HG03103 (cell line): ENCODE results near the gene CACNA2D1.

Source experiments
- ATAC-seq: cut with Tn5 transposase; IDR thresholded peaks from one replicate; pipeline ENCODE4 v1.9.1; 2021; ENCODE audit warnings: low read depth; ENCODE audit not compliant: unreplicated experiment

CACNA2D1 gene

DNA sequence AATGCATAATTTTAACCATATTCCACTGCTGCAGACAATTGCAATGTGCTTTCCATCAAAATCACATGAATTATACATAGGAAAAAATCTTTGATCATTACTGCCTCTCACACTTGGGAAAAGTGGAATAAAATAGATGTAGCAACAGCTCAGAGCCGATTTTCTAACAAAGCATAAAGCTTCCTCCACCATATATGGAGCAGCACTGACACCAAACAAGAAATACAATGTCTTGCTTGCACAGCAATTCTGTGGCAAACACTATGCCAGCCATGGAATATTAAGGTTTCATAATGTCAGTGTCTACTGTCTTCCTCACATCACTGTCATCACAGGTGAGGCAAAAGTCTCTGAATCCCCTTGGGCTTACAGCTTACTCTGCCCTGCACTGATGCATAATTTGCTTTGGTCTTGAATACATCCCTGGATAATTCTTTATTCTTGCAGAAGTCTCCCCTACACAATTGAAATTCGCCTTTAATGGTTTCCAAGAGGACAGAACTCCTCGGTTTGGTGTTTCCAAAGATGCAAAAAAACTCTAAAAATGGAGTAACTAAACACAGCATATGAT is 198.5 kb downstream of the CACNA2D1 start:
- no peak for ATAC-seq

DNA sequence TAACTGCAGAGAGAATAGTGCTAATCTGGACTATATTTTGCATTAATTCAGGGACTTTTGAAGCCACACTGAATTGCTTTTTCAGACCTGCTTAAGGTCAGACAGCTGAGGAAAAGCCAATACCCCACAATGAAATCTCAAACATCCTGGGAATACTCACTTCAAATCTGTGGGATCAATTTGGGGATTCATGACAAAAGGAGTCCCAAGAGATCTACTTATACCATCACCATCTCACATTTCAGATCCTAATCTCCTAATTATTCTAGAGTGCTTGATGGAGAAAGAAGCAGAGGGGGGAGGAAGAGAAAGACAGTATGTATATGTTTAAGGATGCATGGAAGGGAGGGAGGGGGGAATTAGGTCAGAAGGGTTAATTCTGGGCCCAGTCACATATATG is 202.2 kb downstream of the CACNA2D1 start:
- ATAC-seq = no peak

DNA sequence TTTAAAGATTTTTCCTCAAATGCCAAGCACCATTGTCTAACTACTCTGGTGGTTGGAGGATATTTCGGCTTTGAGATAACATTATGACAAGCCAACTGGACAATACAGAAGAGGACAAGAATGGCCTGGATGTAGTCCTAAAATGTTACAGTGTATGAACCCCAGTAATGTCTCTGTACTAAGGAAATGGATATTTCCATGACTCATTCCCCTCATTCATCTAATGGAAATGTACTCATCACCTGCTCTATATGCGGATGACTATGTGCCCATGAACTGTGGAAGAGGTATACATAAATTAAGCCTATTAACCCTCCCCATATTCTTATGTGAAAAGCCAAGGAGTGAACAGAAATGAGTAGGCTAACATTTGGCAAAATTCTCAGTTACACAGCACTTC is 207.9 kb downstream of the CACNA2D1 start:
- no peak for ATAC-seq

DNA sequence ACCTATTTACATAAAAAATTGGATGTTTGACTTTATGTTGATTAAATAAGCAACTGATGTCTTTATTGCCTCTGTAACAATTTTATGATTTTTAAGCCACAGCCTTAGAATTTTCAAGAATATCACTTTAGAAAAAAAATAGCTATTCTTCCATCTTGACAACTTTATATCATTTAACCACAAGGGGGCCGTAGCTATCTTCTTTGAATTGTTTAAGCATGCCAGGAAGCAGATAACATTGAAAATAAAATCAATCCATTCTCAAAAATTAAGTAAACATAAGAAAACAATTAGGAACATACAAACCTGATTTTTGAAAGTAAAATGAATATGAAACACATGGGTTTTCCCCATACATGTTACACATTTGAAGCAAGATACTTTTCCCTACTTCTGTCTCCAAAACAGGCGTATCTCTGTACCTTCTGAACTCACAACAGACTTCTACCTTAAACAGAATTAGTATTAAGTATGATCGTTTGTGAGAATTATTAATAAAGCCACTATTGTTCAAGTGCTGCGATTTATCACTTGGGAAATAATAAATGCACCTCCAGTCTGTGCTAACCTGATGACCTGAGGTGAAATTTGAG is 209.0 kb downstream of the CACNA2D1 start:
- no peak for ATAC-seq

DNA sequence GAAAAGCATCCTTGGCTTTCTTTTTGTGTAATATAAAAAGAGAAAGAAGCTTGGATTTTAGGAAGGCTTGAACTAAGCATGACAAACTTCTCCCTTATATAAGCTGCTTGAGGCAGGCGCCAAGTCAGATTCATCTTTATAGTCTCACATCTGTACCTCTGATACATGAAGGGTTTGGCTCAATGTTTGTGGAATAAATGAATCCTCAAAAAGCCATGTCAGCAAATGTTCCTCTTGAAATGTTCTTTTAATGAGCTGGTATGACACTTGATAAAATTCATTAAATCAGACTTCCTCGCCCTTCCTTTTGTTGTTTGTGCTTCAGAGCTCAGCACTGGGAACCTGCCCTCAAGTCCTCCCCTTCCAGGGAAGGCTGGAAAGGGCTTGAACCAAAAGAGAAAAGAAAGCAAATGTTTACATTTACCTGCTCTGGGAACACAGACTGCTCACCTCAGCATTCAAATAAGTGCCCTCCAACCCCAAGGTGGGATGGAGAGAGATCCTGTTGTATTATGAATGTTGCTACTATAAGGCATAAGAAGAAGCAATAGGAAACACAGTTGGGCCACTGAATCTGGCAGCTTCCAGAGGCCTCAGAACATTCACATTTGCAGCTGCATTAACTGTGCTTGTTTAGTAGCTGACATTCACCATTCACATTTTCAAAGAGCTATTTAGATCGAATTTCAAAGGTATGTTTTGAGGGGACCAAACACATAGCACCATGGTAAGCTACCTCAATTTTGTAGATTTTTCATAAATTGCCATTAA is 212.6 kb downstream of the CACNA2D1 start:
- ATAC-seq = no peak

DNA sequence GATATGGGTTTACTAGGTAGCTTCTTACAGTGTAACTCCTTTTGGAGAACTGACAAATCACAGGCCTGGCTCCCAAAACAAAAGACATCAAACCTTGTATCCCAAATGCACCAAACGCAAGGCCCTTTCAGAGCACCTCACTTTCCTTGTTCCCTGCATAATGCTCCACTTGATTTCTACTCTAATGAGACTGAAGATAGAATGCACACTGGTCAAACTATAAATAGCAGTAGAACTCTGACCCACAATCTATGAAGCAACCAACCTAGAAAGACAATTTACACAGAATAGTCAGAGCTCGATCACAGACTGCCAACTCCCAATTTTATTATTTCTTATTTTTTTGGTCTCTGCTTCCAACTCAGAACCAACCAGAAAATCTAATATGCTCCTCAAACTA is 214.4 kb downstream of the CACNA2D1 start:
- no peak for ATAC-seq

DNA sequence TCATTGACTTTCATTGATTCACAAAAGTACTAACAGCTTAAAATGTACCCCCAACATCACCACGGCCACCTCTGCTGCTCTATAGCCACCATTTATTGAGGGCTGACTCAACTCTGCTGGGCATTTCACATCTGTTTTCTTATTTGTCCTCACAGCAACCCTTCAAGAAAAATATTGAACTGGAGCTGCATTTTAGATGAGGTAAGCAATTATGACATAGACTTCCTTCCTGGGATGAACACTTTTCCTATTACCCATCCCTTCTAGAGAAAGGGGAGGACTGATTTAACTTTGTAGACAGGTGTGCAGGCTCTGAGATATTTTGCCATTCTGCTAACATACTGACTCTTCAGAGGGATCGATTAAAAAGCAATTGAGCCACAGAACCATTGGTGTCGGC is 217.4 kb downstream of the CACNA2D1 start:
- no peak for ATAC-seq

DNA sequence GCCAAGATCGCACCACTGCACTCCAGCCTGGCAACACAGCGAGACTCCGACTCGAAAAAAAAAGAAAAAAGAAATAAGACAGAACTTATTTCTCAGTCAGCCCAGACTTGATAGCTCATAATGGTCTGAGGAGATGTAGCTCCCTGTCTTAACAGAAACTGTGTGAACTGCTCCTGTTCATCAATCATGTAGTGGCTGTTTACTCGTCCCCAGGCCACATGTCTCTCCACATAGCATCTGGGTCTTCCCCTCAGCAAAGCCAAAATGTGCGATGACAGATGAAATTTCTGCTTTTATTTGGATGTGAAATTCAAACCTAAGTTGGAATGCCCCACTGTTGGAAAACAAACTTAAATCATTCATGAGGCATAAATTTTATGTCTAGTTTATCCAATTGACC is 219.0 kb downstream of the CACNA2D1 start:
- ATAC-seq = no peak

DNA sequence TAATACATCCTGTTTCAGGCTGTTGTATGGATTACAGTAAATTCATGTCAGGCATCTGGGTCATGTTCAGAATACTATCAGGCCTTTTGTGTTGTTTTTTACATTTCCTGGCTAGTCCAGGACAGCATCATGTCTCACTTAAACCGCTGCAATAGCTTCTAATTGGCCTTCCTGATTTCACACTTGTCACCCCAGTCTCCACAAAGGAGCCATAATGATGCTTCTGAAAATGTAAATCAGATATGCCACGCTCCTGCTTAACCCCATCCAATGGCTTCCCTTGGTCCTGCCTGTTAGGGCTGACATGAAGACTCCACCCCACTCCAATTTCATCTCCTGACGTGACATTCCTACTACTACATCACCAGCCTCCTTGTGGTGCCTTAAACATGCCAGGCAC is 220.0 kb downstream of the CACNA2D1 start:
- no peak for ATAC-seq

DNA sequence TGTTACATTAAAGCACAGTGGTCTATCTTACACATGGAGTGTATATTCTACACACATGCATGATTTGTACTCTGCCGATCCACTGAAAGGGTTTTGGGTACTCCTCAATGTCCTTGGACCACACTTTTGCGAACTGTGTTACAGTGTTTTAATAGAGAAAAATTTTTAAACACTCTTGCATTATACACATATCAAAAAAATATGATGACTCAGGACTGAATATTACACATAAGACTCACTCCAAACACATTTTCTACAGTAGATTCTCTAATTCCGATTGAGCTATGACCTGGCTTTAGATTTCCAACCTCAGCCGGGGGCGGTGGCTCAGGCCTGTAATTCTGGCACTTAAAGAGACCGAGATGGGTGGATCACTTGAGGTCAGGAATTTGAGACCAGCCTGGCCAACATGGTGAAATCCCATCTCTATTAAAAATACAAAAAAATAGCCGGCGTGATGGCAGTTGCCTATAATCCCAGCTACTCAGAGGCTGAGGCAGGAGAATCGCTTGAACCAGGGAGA is 222.4 kb downstream of the CACNA2D1 start:
- no peak for ATAC-seq

DNA sequence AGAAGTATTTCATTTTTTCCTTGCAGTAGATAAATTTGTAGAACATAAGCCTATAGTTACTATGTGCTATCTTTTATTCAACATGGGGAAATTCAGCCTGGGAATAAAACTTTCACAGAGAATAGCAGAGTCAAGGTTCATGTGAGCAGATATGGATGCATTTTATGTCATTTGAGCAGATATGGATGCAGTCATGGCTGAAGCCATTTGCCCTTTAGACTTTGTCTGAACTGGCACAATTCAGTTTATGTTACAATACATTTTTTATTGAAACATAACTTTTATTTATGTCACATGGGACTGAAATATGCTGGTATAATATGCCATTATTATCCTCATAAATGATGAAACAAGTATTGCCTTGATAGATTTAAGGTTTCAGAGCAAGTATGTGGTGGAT is 231.1 kb downstream of the CACNA2D1 start:
- no peak for ATAC-seq

DNA sequence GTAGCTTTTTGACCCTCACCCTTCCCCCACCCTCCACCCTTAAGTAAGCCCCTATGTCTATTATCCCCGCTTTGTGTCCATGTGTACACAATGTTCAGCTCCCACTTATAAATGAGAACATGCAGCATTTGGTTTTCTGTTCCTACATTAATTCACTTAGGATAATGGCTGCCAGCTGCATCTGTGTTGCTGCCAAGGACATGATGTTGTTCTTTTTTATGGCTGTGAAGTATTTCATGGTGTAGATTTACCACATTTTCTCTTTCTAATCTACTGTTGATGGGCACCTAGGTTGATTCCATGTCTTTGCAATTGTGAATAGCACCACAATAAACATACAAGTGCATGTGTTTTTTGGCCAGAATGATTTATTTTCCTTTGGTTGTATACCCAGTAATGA is 232.2 kb downstream of the CACNA2D1 start:
- no peak for ATAC-seq

DNA sequence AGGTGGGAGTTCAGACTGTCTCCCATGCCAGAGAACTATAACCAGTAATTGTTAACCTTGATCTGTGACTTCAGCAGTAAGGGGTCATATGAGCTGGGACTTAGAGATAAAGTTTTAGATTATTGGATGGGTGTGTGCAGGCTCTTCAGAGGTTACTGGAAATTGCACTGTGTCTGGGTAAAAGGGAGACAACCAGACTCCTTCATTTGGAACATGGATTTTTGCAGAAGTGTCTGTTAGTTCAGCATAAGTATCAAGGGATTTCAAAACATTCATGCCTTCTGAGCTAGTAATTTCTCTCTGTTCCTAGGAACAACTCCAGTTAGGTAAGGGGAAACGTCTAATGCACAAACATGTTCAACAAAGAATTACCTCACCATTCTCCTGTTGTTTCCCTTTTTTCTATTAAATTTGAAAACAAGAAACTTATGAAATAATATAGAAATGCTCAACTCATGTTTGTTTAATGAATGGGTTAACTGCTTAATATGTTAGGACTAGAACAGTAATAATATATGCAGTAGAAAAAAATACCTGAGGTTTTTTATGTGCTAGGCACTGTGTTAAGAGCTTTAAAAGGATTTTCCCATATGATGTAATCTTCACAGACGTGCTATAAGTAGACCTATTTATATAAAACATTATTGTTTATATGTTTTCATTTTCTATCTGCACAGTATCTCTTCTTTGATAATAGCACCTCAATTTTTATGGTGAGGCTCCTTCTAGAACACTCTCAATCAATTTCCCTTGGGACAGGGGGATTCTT is 233.0 kb downstream of the CACNA2D1 start:
- ATAC-seq = no peak

DNA sequence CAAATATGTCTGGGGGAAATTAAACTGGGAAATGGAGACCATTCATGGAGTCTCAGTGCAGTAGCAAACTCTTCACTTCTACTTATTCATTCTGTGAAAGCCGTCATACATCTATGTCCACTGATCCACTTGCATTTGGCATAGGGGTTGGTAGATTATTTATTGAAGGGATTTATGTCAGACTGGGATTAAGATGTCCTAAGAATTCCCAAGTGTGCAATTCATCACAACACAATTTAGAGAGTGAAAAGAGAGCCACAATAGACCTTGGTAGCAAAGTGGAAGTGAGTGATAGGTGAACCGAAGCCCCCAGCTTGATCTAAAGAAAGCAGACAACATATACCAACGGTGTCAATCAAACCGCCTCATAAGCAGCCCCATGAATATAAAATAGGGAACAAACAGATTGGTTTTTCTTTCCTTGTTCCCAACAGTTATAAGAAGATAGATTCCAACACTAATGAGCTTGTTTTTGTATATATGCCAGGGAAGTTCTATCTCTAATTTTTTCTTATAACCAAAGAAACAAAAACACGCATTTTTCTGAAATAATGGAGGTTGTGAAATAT is 234.3 kb downstream of the CACNA2D1 start:
- ATAC-seq = no peak

DNA sequence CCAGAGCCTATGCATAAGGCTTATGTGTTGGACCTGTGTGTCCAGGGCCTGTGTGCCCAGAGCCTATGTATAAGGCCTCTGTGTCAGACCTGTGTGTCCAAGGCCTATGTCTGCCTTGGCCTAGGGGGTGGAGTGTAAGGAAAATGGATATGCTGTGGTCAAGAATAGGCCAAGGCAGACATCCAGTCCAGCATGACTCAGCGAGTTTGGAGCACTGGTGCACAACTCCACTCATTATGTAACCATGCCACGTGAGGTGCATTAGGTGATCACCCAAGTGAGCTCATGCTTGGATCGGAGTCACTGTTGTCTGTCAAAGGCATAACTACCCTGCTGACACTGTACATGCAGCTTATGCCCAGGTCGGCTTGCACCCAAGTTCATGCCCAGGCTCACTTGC is 238.9 kb downstream of the CACNA2D1 start:
- ATAC-seq = no peak

DNA sequence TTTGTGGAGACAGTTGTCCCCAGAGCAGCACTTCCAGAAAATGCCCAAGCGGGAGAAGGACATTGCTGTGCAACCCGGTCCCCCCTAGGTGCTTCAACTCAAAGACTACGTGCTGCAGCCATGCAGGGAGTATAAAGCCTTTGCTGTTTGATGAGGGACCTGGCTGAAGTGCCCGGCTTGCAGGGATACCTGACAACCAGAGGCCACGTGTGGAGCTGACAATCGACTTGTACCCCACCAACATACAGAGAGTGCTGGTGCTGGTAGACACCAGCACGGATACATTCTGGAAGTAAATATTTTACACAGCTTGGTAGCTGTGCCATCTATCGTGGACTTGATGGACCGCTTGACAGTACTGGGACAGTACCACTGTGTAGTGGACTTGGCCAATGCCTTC is 240.6 kb downstream of the CACNA2D1 start:
- ATAC-seq = no peak

DNA sequence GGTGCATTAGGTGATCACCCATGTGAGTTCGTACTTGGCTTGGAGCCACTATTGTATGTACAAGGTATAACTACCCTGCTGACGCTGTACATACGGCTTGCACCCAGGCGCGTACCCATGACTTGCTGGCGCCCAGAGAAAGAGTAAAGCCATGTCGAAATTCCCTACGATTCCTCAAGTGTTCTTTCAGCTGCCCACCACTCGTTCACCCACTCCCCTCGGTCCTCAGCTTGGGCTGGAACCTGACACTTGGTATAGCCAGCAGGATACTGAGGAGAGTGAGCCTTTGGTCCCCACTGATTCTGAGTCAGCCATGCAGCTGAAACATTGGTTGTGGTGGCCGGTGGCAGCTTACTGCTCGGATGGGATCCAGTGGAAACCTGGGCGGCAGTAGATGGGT is 241.5 kb downstream of the CACNA2D1 start:
- ATAC-seq = no peak

DNA sequence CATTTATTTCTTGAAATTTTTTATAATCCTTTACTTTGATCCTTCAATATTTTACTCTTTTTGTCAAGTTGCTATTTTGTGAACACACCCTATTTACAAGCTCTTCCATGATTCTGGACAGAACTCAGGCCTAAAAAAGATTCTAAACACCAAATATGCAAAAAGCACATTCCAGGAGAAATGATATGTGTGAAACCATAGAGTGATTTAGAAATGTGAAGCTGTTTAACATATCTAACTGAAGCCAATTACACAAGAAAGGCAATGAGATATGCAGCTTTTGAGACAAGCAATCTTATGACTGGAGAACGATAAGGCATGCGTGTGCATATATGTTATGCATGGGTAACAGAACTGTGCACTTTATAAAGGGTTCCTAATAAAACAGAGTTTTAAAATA is 243.0 kb downstream of the CACNA2D1 start:
- no peak for ATAC-seq

DNA sequence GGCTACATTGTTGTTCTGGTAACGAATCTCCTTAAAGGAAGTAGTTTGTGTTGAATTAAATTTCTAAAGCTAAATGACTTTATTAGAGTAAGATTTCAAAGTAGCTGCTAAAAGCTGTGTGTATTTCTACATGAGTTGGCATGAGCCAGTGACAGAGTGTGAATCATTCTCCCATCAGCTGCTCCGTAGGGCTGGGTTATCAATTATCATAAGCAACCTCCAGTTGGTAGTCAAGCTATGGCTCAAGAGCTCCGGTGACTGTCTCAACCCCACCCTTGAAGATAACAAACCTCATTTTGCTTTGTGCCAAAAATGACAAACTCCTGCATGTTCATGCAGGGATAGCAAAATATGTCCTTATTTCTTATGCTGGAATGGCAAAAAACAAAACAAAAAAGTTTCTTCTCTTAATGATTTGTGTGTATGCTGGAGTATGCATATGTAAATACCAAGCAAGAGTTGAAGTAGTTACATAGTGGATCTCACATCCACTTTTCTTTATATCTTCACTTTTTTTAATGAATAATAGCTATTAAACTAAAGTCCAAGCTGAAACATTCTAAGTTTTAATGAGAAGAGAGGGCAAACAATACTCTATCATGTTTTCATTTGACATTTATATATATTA is 249.4 kb downstream of the CACNA2D1 start:
- ATAC-seq = no peak

DNA sequence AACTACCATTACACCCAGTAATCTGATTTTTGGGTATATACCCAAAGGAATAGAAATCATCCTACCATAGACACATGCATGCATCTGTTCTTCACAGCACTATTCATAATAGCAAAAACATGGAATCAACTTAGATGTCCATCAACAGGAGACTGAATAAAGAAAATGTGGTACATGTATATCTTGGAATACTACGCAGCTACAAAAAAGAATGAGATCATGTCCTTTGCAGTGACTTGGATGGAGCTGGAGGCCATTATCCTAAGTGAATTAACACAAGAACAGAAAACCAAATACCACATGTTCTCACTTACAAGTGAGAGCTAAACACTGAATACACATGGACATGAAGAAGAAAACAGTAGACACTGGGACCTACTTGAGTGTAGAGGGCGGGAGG is 254.9 kb downstream of the CACNA2D1 start:
- no peak for ATAC-seq
